IMR-90 (cell line): ENCODE results near the gene THOP1. TPM values are rescaled to one million over a fixed set of nuclear protein-coding genes. Genes with fewer than 3 reads are reported as not detected.

Experiments used
- polyA plus RNA-seq, 3 experiments: library from polyadenylated mRNA; depleted of rRNA; stranded (reverse); fragments of >200 nt; gene quantifications; 2 replicates each; pipeline ENCODE4 v1.2.3, GENCODE V29; 2012; ENCODE audit warnings: low replicate concordance in 1 of 3
- total RNA-seq: library from RNA; depleted of rRNA; stranded (reverse); fragments of >200 nt; gene quantifications from 2 replicates; pipeline ENCODE4 v1.2.3, GENCODE V29; 2012; rRNA removed

THOP1 gene
- total and polyA plus RNA-seq, 2 of the 4 experiments (the other 2 are of a cell fraction) = 57.5 to 91.9 TPM

Other genes starting within 250 kb of the THOP1 start
- gene GNG7, start 82.8 kb upstream of the THOP1 start, total RNA-seq = under 0.01 TPM in 2 replicates
- 0.19 and 0.21 TPM in 2 replicates for gene GNG7, start 82.8 kb upstream of the THOP1 start, polyA plus RNA-seq (2012; rRNA removed)
- gene DIRAS1, start 64.1 kb upstream of the THOP1 start, total RNA-seq = 1.4 and 2.5 TPM in 2 replicates
- gene DIRAS1, start 64.1 kb upstream of the THOP1 start, polyA plus RNA-seq (2012; rRNA removed) = 10.3 and 14.0 TPM in 2 replicates
- 12.4 and 12.8 TPM in 2 replicates for gene SLC39A3, start 45.5 kb upstream of the THOP1 start, total RNA-seq
- gene SLC39A3, start 45.5 kb upstream of the THOP1 start, polyA plus RNA-seq (2012; rRNA removed) = 38.2 and 45.1 TPM in 2 replicates
- 17.4 and 20.6 TPM in 2 replicates for gene SGTA, start 2.2 kb upstream of the THOP1 start, total RNA-seq
- gene SGTA, start 2.2 kb upstream of the THOP1 start, polyA plus RNA-seq (2012; rRNA removed) = 72.9 and 89.7 TPM in 2 replicates
- 1.9 and 3.0 TPM in 2 replicates for gene ZNF554, start 34.4 kb downstream of the THOP1 start, total RNA-seq
- 1.2 and 1.5 TPM in 2 replicates for gene ZNF554, start 34.4 kb downstream of the THOP1 start, polyA plus RNA-seq (2012; rRNA removed)
- gene ZNF555, start 56.0 kb downstream of the THOP1 start, total RNA-seq = 6.4 and 9.7 TPM in 2 replicates
- gene ZNF555, start 56.0 kb downstream of the THOP1 start, polyA plus RNA-seq (2012; rRNA removed) = 1.6 and 2.8 TPM in 2 replicates
- gene ZNF556, start 81.8 kb downstream of the THOP1 start, total RNA-seq = not detected in 2 replicates
- gene ZNF556, start 81.8 kb downstream of the THOP1 start, polyA plus RNA-seq (2012; rRNA removed) = not detected in 2 replicates
- gene ZNF57, start 115.4 kb downstream of the THOP1 start, total RNA-seq = 6.1 and 8.6 TPM in 2 replicates
- gene ZNF57, start 115.4 kb downstream of the THOP1 start, polyA plus RNA-seq (2012; rRNA removed) = 1.6 and 2.2 TPM in 2 replicates
- 5.3 and 6.5 TPM in 2 replicates for gene ZNF77, start 159.5 kb downstream of the THOP1 start, total RNA-seq
- 3.6 and 3.9 TPM in 2 replicates for gene ZNF77, start 159.5 kb downstream of the THOP1 start, polyA plus RNA-seq (2012; rRNA removed)
- under 0.01 and 0.28 TPM in 2 replicates for gene TLE6, start 192.1 kb downstream of the THOP1 start, total RNA-seq
- gene TLE6, start 192.1 kb downstream of the THOP1 start, polyA plus RNA-seq (2012; rRNA removed) = 0.17 TPM in 1 of 2 replicates, not detected in the other
- gene TLE2, start 243.8 kb downstream of the THOP1 start, total RNA-seq = under 0.01 and 0.28 TPM in 2 replicates
- 0.41 and 0.72 TPM in 2 replicates for gene TLE2, start 243.8 kb downstream of the THOP1 start, polyA plus RNA-seq (2012; rRNA removed)